HFFc6 (cell line): ENCODE measurements around the gene RPS6KA1. TPM values are rescaled to one million over a fixed set of nuclear protein-coding genes. Genes with fewer than 3 reads are reported as not detected.

Experiments
- DNase-seq: peaks from one replicate; pipeline ENCODE4 v3.0.0-alpha.2; 2018
- H3K27ac Mint-ChIP-seq: 2 replicates; pipeline ENCODE4 v1.8.0; 2020; ENCODE audit warnings: mild to moderate bottlenecking, mixed read lengths
- H3K27me3 Mint-ChIP-seq: 2 replicates; pipeline ENCODE4 v1.8.0; 2021; ENCODE audit warnings: mild to moderate bottlenecking, moderate library complexity, mixed read lengths; ENCODE audit not compliant: insufficient read depth
- H3K36me3 Mint-ChIP-seq: 2 replicates; pipeline ENCODE4 v1.8.0; 2021; ENCODE audit warnings: low read depth, mixed read lengths
- H3K4me1 Mint-ChIP-seq: 2 replicates; pipeline ENCODE4 v1.8.0; 2020; ENCODE audit warnings: low read depth, mixed read lengths
- H3K4me3 Mint-ChIP-seq: 2 replicates; pipeline ENCODE4 v1.8.0; 2020; ENCODE audit warnings: mild to moderate bottlenecking, moderate library complexity, mixed read lengths
- H3K9me3 Mint-ChIP-seq: 2 replicates; pipeline ENCODE4 v1.8.0; 2020; ENCODE audit warnings: mild to moderate bottlenecking, mixed read lengths
- CTCF ChIP-seq: fragments of 200-600 bp; sonication (generic); IDR thresholded peaks from 2 replicates; pipeline ENCODE4 v1.5.0; 2021; ENCODE audit warnings: antibody characterized with exemption, mild to moderate bottlenecking
- total RNA-seq, 6 experiments: library from RNA; stranded (reverse); fragmentation: NEBNext Ultra II Directional; extraction: Animal tissue kit (Norgen Biotek cat#: 25700); gene quantifications; 2 replicates in 1 of 6; 3 replicates in 5 of 6; pipeline ENCODE4 v1.2.3, GENCODE V29; 2021

The RPS6KA1 gene
- total RNA-seq, 6 experiments from 2014 or later: 1.5 to 2.6 (median 1.7) TPM

GRCh38 chr1:26537951-26538352, 8.4 kb downstream of the RPS6KA1 start:
- H3K36me3 Mint-ChIP-seq: no peaks in the 10 kb centered on the region
- peak; percentile 36 for DNase-seq

GRCh38 chr1:26538480-26539412, 9.2 kb downstream of the RPS6KA1 start:
- Mint-ChIP-seq H3K27me3 (peaks cover 5% of the 10 kb centered on the region), H3K36me3 (no peaks in the 10 kb centered on the region), H3K9me3 (no peaks in the 10 kb centered on the region), H3K4me1 (no peaks in the 10 kb centered on the region), H3K27ac (no peak overlapping the region), H3K4me3 (no peak overlapping the region)
- DNase-seq: peak; percentile 33
- peak; percentile 80 for TF ChIP-seq CTCF

More at GRCh38 chr1:26537951-26538352, 8.4 kb downstream of the RPS6KA1 start:
- Mint-ChIP-seq H3K4me3 (no peak overlapping the region), H3K27ac (no peak overlapping the region), H3K27me3 (peaks cover 5% of the 10 kb centered on the region), H3K9me3 (no peaks in the 10 kb centered on the region), H3K4me1 (no peaks in the 10 kb centered on the region)
- TF ChIP-seq CTCF: peak; percentile 31; the same call in 1 of the 2 replicates

GRCh38 chr1:26539722-26540121, 10.2 kb downstream of the RPS6KA1 start:
- no peak for DNase-seq
- Mint-ChIP-seq H3K4me1 (no peaks in the 10 kb centered on the region), H3K9me3 (no peaks in the 10 kb centered on the region), H3K27ac (no peak overlapping the region), H3K27me3 (peaks cover 8% of the 10 kb centered on the region), H3K36me3 (no peaks in the 10 kb centered on the region), H3K4me3 (no peak overlapping the region)
- no peak for TF ChIP-seq CTCF

GRCh38 chr1:26540351-26540750, 10.8 kb downstream of the RPS6KA1 start:
- Mint-ChIP-seq H3K27ac (no peak overlapping the region), H3K9me3 (no peaks in the 10 kb centered on the region), H3K27me3 (peaks cover 8% of the 10 kb centered on the region), H3K4me3 (no peak overlapping the region), H3K4me1 (no peaks in the 10 kb centered on the region), H3K36me3 (no peaks in the 10 kb centered on the region)
- TF ChIP-seq CTCF: no peak
- no peak for DNase-seq

GRCh38 chr1:26541431-26541815, 11.9 kb downstream of the RPS6KA1 start:
- no peak overlapping the region for H3K27ac Mint-ChIP-seq

More at GRCh38 chr1:26541431-26541815, 11.9 kb downstream of the RPS6KA1 start:
- no peaks in the 10 kb centered on the region for H3K9me3 Mint-ChIP-seq
- no peak for DNase-seq
- peaks cover 8% of the 10 kb centered on the region for H3K27me3 Mint-ChIP-seq
- TF ChIP-seq CTCF: no peak
- H3K36me3 Mint-ChIP-seq: no peaks in the 10 kb centered on the region
- no peaks in the 10 kb centered on the region for H3K4me1 Mint-ChIP-seq
- no peak overlapping the region for H3K4me3 Mint-ChIP-seq
